H1 (cell line): ENCODE results near the gene SPEN. TPM values are rescaled to one million over a fixed set of nuclear protein-coding genes. Genes with fewer than 3 reads are reported as not detected.
A peak's percentile ranks its signal among the peaks of the same experiment; 100 is the strongest.

Experiments
- CTCF ChIA-PET: fragments of 300-600 bp; sonication (Branson Sonifier 250); formaldehyde crosslinking; loops from one replicate; lab custom pipeline; 2021; ENCODE audit not compliant: partially characterized antibody; lab: Charles Lee
- POLR2A ChIA-PET: fragments of 300-600 bp; sonication (Branson Sonifier 250); formaldehyde crosslinking; loops from one replicate; lab custom pipeline; 2021; ENCODE audit warnings: inconsistent platforms; ENCODE audit not compliant: partially characterized antibody; lab: Charles Lee
- DNase-seq, 2 experiments: peaks; one replicate each; pipeline versions ENCODE4 v3.0.0 to v3.0.0-alpha.2; 2010 to 2022; ENCODE audit warnings: low spot score in 2 of 2, low read depth in 1 of 2, mixed read lengths in 1 of 2
- FAIRE-seq: peaks from 2 replicates; lab custom pipeline; 2011; peaks lifted over from hg19 to GRCh38; lab: Jason Lieb, UNC
- H2AFZ ChIP-seq: 2 replicates; pipeline ENCODE4 v1.8.1; 2012; ENCODE audit warnings: low read length, inconsistent platforms
- H2AK5ac ChIP-seq: 2 replicates; pipeline ENCODE4 v1.6.1; 2013; ENCODE audit warnings: low read depth, low read length
- H2BK120ac ChIP-seq: replicated peaks from 2 replicates; pipeline ENCODE3; 2013; ENCODE audit warnings: low read depth, low read length, inconsistent platforms
- H2BK12ac ChIP-seq: 2 replicates; pipeline ENCODE4 v1.6.1; 2013; ENCODE audit warnings: low read depth, low read length
- H2BK15ac ChIP-seq: 2 replicates; pipeline ENCODE4 v1.6.1; 2013; ENCODE audit warnings: low read length
- H2BK20ac ChIP-seq: 2 replicates; pipeline ENCODE4 v1.6.1; 2013; ENCODE audit warnings: low read length
- H2BK5ac ChIP-seq: 2 replicates; pipeline ENCODE4 v1.6.1; 2013; ENCODE audit warnings: low read depth, low read length
- H3K14ac ChIP-seq: 2 replicates; pipeline ENCODE4 v1.6.1; 2013; ENCODE audit warnings: inconsistent platforms; ENCODE audit not compliant: insufficient read length
- H3K18ac ChIP-seq: 2 replicates; pipeline ENCODE4 v1.6.1; 2013; ENCODE audit warnings: low read length; ENCODE audit errors: extremely low read depth
- H3K23ac ChIP-seq: 2 replicates; pipeline ENCODE4 v1.6.1; 2013; ENCODE audit warnings: inconsistent platforms; ENCODE audit not compliant: insufficient read length
- H3K23me2 ChIP-seq: 2 replicates; pipeline ENCODE4 v1.6.1; 2013; ENCODE audit warnings: low read depth, low read length
- H3K27ac ChIP-seq: 2 replicates; pipeline ENCODE4 v1.6.1; 2011; ENCODE audit warnings: low read depth, low read length, inconsistent platforms
- H3K27me3 ChIP-seq, 4 experiments: replicated peaks in 1 of 4; 1 replicate in 1 of 4; 2 replicates in 3 of 4; pipeline versions ENCODE4 v1.6.1 to v1.8.1; 2011 to 2013; ENCODE audit warnings: low read length in 3 of 4, mild to moderate bottlenecking in 3 of 4, inconsistent platforms in 2 of 4, mixed read lengths in 2 of 4, moderate library complexity in 1 of 4; ENCODE audit not compliant: control insufficient read depth in 3 of 4, insufficient read depth in 3 of 4; ENCODE audit errors: extremely low read depth in 1 of 4
- H3K36me3 ChIP-seq, 4 experiments: 2 replicates each; pipeline versions ENCODE4 v1.6.1 to v1.8.1; 2011 to 2013; ENCODE audit warnings: mild to moderate bottlenecking in 4 of 4, low read length in 3 of 4, moderate library complexity in 2 of 4, control low read depth in 1 of 4, inconsistent platforms in 1 of 4; ENCODE audit not compliant: insufficient read depth in 4 of 4, control insufficient read depth in 2 of 4
- H3K4ac ChIP-seq: replicated peaks from 2 replicates; pipeline ENCODE3; 2013; ENCODE audit warnings: low read length, low read depth, mixed read lengths, inconsistent platforms; ENCODE audit not compliant: insufficient read length
- H3K4me1 ChIP-seq, 4 experiments: replicated peaks in 1 of 4; 1 replicate in 1 of 4; 2 replicates in 3 of 4; pipeline versions ENCODE4 v1.6.1 to v1.8.1; 2011 to 2013; ENCODE audit warnings: low read length in 3 of 4, inconsistent platforms in 2 of 4, mixed read lengths in 1 of 4; ENCODE audit not compliant: insufficient read depth in 4 of 4, control insufficient read depth in 3 of 4
- H3K4me2 ChIP-seq, 2 experiments: 2 replicates each; pipeline versions ENCODE4 v1.6.1 to v1.8.1; 2011 to 2013; ENCODE audit warnings: low read depth in 2 of 2, low read length in 2 of 2, control low read depth in 1 of 2, inconsistent platforms in 1 of 2, mild to moderate bottlenecking in 1 of 2; ENCODE audit not compliant: insufficient read depth in 1 of 2
- H3K4me3 ChIP-seq, 4 experiments: fragments of 200-600, 300-600 bp in 1 of 4; sonication (generic), shearing (Covaris generic), sonication (Bioruptor Twin) in 1 of 4; 2 replicates each; pipeline versions ENCODE4 v1.5.1 to v1.8.1; 2011 to 2016; ENCODE audit warnings: low read length in 4 of 4, low read depth in 3 of 4, control low read depth in 2 of 4, inconsistent platforms in 2 of 4, mild to moderate bottlenecking in 2 of 4, mixed read lengths in 1 of 4, moderate library complexity in 1 of 4; ENCODE audit not compliant: insufficient read depth in 2 of 4; ENCODE audit errors: extremely low read depth in 1 of 4
- H3K56ac ChIP-seq: replicated peaks from 2 replicates; pipeline ENCODE3; 2013; ENCODE audit warnings: low read depth, mild to moderate bottlenecking, mixed read lengths, low read length, inconsistent platforms; ENCODE audit not compliant: insufficient read length
- H3K79me1 ChIP-seq: 2 replicates; pipeline ENCODE4 v1.6.1; 2013; ENCODE audit warnings: low read depth, low read length, control low read depth
- H3K79me2 ChIP-seq, 2 experiments: 2 replicates each; pipeline versions ENCODE4 v1.6.1 to v1.8.1; 2012 to 2013; ENCODE audit warnings: low read length in 2 of 2, mild to moderate bottlenecking in 2 of 2, inconsistent platforms in 1 of 2; ENCODE audit not compliant: insufficient read depth in 2 of 2, control insufficient read depth in 1 of 2
- H3K9ac ChIP-seq, 4 experiments: replicated peaks in 1 of 4; 1 replicate in 1 of 4; 2 replicates in 3 of 4; pipeline versions ENCODE4 v1.6.1 to v1.8.1; 2011 to 2013; ENCODE audit warnings: low read depth in 3 of 4, low read length in 3 of 4, control low read depth in 2 of 4, mild to moderate bottlenecking in 2 of 4, moderate library complexity in 2 of 4, inconsistent platforms in 1 of 4; ENCODE audit errors: extremely low read depth in 1 of 4
- H3K9me3 ChIP-seq, 2 experiments: 2 replicates each; pipeline versions ENCODE4 v1.6.1 to v1.8.1; 2012 to 2013; ENCODE audit warnings: mild to moderate bottlenecking in 2 of 2, moderate library complexity in 2 of 2, control low read depth in 1 of 2, inconsistent platforms in 1 of 2, low read depth in 1 of 2, low read length in 1 of 2, mixed read lengths in 1 of 2; ENCODE audit not compliant: insufficient read depth in 2 of 2
- H4K20me1 ChIP-seq, 2 experiments: replicated peaks in 1 of 2; 2 replicates each; pipeline versions ENCODE3 to v1.8.1; 2011 to 2013; ENCODE audit warnings: inconsistent platforms in 2 of 2, low read length in 2 of 2, mild to moderate bottlenecking in 1 of 2; ENCODE audit not compliant: insufficient read depth in 2 of 2, control insufficient read depth in 1 of 2
- H4K5ac ChIP-seq: 2 replicates; pipeline ENCODE4 v1.6.1; 2013; ENCODE audit warnings: low read length, low read depth, mixed read lengths, inconsistent platforms; ENCODE audit not compliant: insufficient read length
- H4K8ac ChIP-seq: 2 replicates; pipeline ENCODE4 v1.8.0; 2013; ENCODE audit warnings: mild to moderate bottlenecking, moderate library complexity, low read length, inconsistent platforms; ENCODE audit not compliant: insufficient read depth; ENCODE audit errors: extremely low read depth
- H4K91ac ChIP-seq: replicated peaks from 2 replicates; pipeline ENCODE3; 2013; ENCODE audit warnings: low read length, mixed read lengths, inconsistent platforms; ENCODE audit not compliant: insufficient read length
- ASH2L ChIP-seq: fragments of 200-600, 300-600 bp; sonication (generic); IDR thresholded peaks from one replicate; pipeline ENCODE4 v1.7.1; 2017; ENCODE audit warnings: low read length
- BCL11A ChIP-seq, 2 experiments: IDR thresholded peaks; one replicate each; pipeline ENCODE4 v1.6.1; 2011; ENCODE audit warnings: low read depth in 2 of 2, low read length in 2 of 2, mild to moderate bottlenecking in 2 of 2
- CBX5 ChIP-seq: fragments of 300-800, 300-1000 bp; sonication (generic); IDR thresholded peaks from 2 replicates; pipeline ENCODE4 v1.7.1; 2016; ENCODE audit warnings: antibody characterized with exemption, low read length, low read depth
- CEBPB ChIP-seq: IDR thresholded peaks from 2 replicates; pipeline ENCODE4 v1.6.1; 2012; ENCODE audit warnings: low read depth, low read length
- CHD1 ChIP-seq: IDR thresholded peaks from 2 replicates; pipeline ENCODE4 v1.6.1; 2012; ENCODE audit warnings: low read depth, low read length, improper control_type of control experiment
- CHD2 ChIP-seq: IDR thresholded peaks from 2 replicates; pipeline ENCODE4 v1.6.1; 2012; ENCODE audit warnings: low read length, improper control_type of control experiment
- JUND ChIP-seq: IDR thresholded peaks from 2 replicates; pipeline ENCODE4 v1.6.1; 2011; ENCODE audit warnings: mild to moderate bottlenecking, improper control_type of control experiment, low read length
- KDM5A ChIP-seq: fragments of 200-600 bp; IDR thresholded peaks from 2 replicates; pipeline ENCODE4 v1.7.1; 2012; ENCODE audit warnings: mild to moderate bottlenecking, low read length, inconsistent platforms, mixed read lengths
- NANOG ChIP-seq: IDR thresholded peaks from 2 replicates; pipeline ENCODE4 v1.6.1; 2011; ENCODE audit warnings: low read length, low read depth, mild to moderate bottlenecking, inconsistent platforms; ENCODE audit not compliant: insufficient read depth, poor library complexity, severe bottlenecking
- POLR2A ChIP-seq, 2 experiments: IDR thresholded peaks; 1 replicate in 1 of 2; 2 replicates in 1 of 2; pipeline ENCODE4 v1.6.1; 2011; ENCODE audit warnings: low read depth in 2 of 2, low read length in 2 of 2, mild to moderate bottlenecking in 2 of 2; ENCODE audit errors: control extremely low read depth in 1 of 2
- RAD21 ChIP-seq, 2 experiments: IDR thresholded peaks in 1 of 2; conservative IDR thresholded peaks in 1 of 2; 2 replicates each; pipeline ENCODE4 v1.6.1; 2011; ENCODE audit warnings: low read depth in 2 of 2, low read length in 2 of 2, improper control_type of control experiment in 1 of 2, inconsistent platforms in 1 of 2, mild to moderate bottlenecking in 1 of 2, moderate library complexity in 1 of 2
- SP2 ChIP-seq: IDR thresholded peaks from 2 replicates; pipeline ENCODE4 v1.6.1; 2012; ENCODE audit warnings: mild to moderate bottlenecking, low read length, inconsistent platforms
- TAF7 ChIP-seq: optimal IDR thresholded peaks from 2 replicates; pipeline ENCODE3; 2011; ENCODE audit warnings: low read depth, mild to moderate bottlenecking, inconsistent platforms, low read length, moderate library complexity, borderline replicate concordance
- WGBS, 2 experiments: shearing (Covaris generic) in 1 of 2; methylation state at CpG; one replicate each; pipeline versions ENCODE4 v1.1.6 to v1.1.7; 2013 to 2015; ENCODE audit warnings: low lambda C conversion rate in 2 of 2, mixed read lengths in 2 of 2, inconsistent platforms in 1 of 2, low coverage in 1 of 2, missing lambda C conversion rate in 1 of 2; ENCODE audit not compliant: insufficient replicate concordance in 2 of 2, insufficient coverage in 1 of 2, insufficient read length in 1 of 2; ENCODE audit errors: extremely low coverage in 1 of 2, missing lambda C conversion rate in 1 of 2; 5-methylcytosine and 5-hydroxymethylcytosine counted together
- polyA plus RNA-seq, 7 experiments: library from polyadenylated mRNA; depleted of rRNA in 3 of 7; stranded (reverse) in 5 of 7; unstranded in 2 of 7; fragments of >200 nt in 5 of 7; fragments of 200-250 nt in 2 of 7; gene quantifications; 1 replicate in 5 of 7; 2 replicates in 1 of 7; 4 replicates in 1 of 7; pipeline versions ENCODE4 v1.2.1 to v1.2.3, GENCODE V29; 2011 to 2013; ENCODE audit warnings: missing spikeins in 2 of 7, mixed read lengths in 2 of 7
- total RNA-seq: library from RNA; stranded (reverse); fragmentation: NEBNext Ultra II Directional; extraction: Animal tissue kit (Norgen Biotek cat#: 25700); gene quantifications from 2 replicates; pipeline ENCODE4 v1.2.1, GENCODE V29; 2021

The SPEN gene
- total and polyA plus RNA-seq, 2 of the 8 experiments (the other 6 are each of a cell fraction or from before 2014, with no cell fraction given), result 12.5 to 52.1 TPM

DNA sequence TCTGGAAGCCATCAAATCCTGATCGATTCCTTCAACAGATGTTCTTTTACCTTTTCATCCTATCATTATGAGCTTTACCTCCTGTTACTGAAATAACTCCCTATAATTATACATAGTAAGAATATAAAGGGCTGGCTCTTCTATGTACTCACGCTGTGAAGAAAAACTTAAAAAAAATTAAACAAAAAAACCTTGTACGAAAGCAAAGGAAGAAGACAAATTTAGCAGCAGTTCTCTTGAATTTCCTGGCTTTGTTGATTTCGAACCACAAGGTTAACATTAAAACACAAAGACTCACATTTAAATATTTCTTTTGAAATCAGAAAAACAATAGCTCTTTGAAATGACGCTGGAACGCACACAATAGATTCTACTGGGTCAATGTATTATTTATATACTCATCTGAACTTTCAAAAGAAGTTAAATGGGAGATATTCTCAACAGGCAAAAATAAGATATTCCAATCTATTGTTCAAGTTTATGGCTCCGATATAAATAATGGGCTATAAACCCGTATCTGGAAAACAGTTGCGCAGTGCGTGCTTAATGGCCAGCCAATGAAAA is 13.6 kb upstream of the SPEN start:
- H3K18ac ChIP-seq, result peak overlapping the region; percentile 98; the same call in 1 of the 2 replicates
- no peaks in the 10 kb centered on the region for H3K79me2 ChIP-seq
- H4K20me1 ChIP-seq, result no peaks in the 10 kb centered on the region
- TF ChIP-seq CHD1, result no peak
- TF ChIP-seq TAF7, result no peak
- TF ChIP-seq CHD2, result no peak
- TF ChIP-seq ASH2L, result no peak
- no peak for TF ChIP-seq CBX5
- TF ChIP-seq NANOG, result no peak
- no peak for TF ChIP-seq POLR2A (IDR thresholded peaks at IDR 0.05; ENCODE audit: control extremely low read depth in 1 of 2, low read depth in 2 of 2, low read length in 2 of 2)
- TF ChIP-seq RAD21 (IDR thresholded peaks at IDR 0.05 in 1 of 2, conservative IDR thresholded peaks at IDR 0.05 in 1 of 2; ENCODE audit: low read depth in 2 of 2, low read length in 2 of 2), result no peak
- TF ChIP-seq JUND, result no peak
- no peak for TF ChIP-seq SP2
- TF ChIP-seq KDM5A, result no peak
- TF ChIP-seq BCL11A (IDR thresholded peaks at IDR 0.05; ENCODE audit: low read depth in 2 of 2, low read length in 2 of 2), result no peak
- no peak for TF ChIP-seq CEBPB
- H3K23ac ChIP-seq, result no peak overlapping the region
- WGBS, 2 experiments, result 12% methylated on average over 10 of the region's 10 CpGs; no CpG with 5 or more reads in 1 of the 2 experiments
- no peak overlapping the region for H4K91ac ChIP-seq
- H2AFZ ChIP-seq, result no peak overlapping the region
- no peak overlapping the region for H3K14ac ChIP-seq
- H3K9ac ChIP-seq, result peak overlapping the region in 2 of 4 experiments; percentile 92 to 93; a peak in 3 of 7 replicates
- H3K4me2 ChIP-seq, result peak overlapping the region; percentile 79 to 94
- H4K5ac ChIP-seq, result peak overlapping the region; percentile 77
- H3K9me3 ChIP-seq, result no peaks in the 10 kb centered on the region
- H4K8ac ChIP-seq, result no peak overlapping the region
- no peak overlapping the region for H3K4ac ChIP-seq
- CTCF ChIA-PET, result interaction anchor here (0.6 to 3.6 kb wide), 12 partner anchors 9 to 648 kb away, joined by 3 to 28 read pairs (median 4); partner anchors contain the start of gene SPEN
- H2BK12ac ChIP-seq, result peak overlapping the region; percentile 93; the same call in 1 of the 2 replicates
- FAIRE-seq (peak; percentile 45), DNase-seq (no peak)
- H3K4me3 ChIP-seq, result peak overlapping the region; percentile 68 to 80 (median 71)
- H2BK5ac ChIP-seq, result no peak overlapping the region; the same call in 1 of the 2 replicates
- H2BK15ac ChIP-seq, result no peak overlapping the region
- H3K27ac ChIP-seq, result peak overlapping the region; percentile 98
- POLR2A ChIA-PET, result interaction anchor here (0.6 to 4.3 kb wide), 26 partner anchors 11 to 142 kb away, joined by 3 to 87 read pairs (median 4); partner anchors contain the start of genes FBLIM1, SPEN and ZBTB17
- no peak overlapping the region for H3K56ac ChIP-seq
- 0 out of 2 replicates have a peak, but pooled peaks cover 3% of the 10 kb centered on the region for H3K79me1 ChIP-seq
- H2BK120ac ChIP-seq, result no peak overlapping the region
- H3K23me2 ChIP-seq, result peaks cover 10% of the 10 kb centered on the region
- no peak overlapping the region for H2BK20ac ChIP-seq
- H2AK5ac ChIP-seq, result no peak overlapping the region; the same call in 1 of the 2 replicates
- H3K36me3 ChIP-seq, result no peaks in the 10 kb centered on the region
- no peaks in the 10 kb centered on the region for H3K27me3 ChIP-seq
- H3K4me1 ChIP-seq, result peaks cover 0 to 21% (median 4%) of the 10 kb centered on the region in 4 experiments; a peak in 5 of 7 replicates
